ENCODE data around the gene UGT1A5. TPM values are rescaled to one million over a fixed set of nuclear protein-coding genes. Genes with fewer than 3 reads are reported as not detected.
A peak's percentile ranks its signal among the peaks of the same experiment; 100 is the strongest.

The UGT1A5 gene
- total and polyA plus RNA-seq, 2 of the 13 experiments (the other 11 are each of a cell fraction or from before 2014, with no cell fraction given) = not detected

GRCh38 chr2:233756429-233757081 lies 43.8 kb downstream of the UGT1A5 start (continued):
- no peak for TF ChIP-seq ZC3H13 (CRISPR knock-in tag; IDR thresholded peaks at IDR 0.05)
- no peak for TF ChIP-seq GTF3A (CRISPR knock-in tag; conservative IDR thresholded peaks at IDR 0.05)
- TF ChIP-seq KDM2A (CRISPR knock-in tag; IDR thresholded peaks at IDR 0.05; ENCODE audit: borderline replicate concordance, low read depth) = no peak
- peak; percentile 95; the same call in 1 of the 2 replicates for TF ChIP-seq ZNF878 (CRISPR knock-in tag; IDR thresholded peaks at IDR 0.05)
- no peak for TF ChIP-seq BCLAF1 (IDR thresholded peaks at IDR 0.05)
- TF ChIP-seq ZNF724P (CRISPR knock-in tag; IDR thresholded peaks at IDR 0.05; ENCODE audit: borderline replicate concordance) = peak; percentile 84; the same call in 1 of the 2 replicates
- peak; percentile 54; the same call in 1 of the 2 replicates for TF ChIP-seq IRF2 (CRISPR knock-in tag; IDR thresholded peaks at IDR 0.05)
- TF ChIP-seq ZFP41 (CRISPR knock-in tag; IDR thresholded peaks at IDR 0.05; ENCODE audit: borderline replicate concordance) = no peak
- TF ChIP-seq MNT (IDR thresholded peaks at IDR 0.05) = no peak
- no peak for TF ChIP-seq ZNF382 (CRISPR knock-in tag; IDR thresholded peaks at IDR 0.05; ENCODE audit: borderline replicate concordance)
- TF ChIP-seq ZNF318 (CRISPR knock-in tag; IDR thresholded peaks at IDR 0.05) = no peak
- no peak for TF ChIP-seq ZBTB3 (CRISPR knock-in tag; IDR thresholded peaks at IDR 0.05; ENCODE audit: borderline replicate concordance, low read depth)
- no peak for TF ChIP-seq AGO2 (optimal IDR thresholded peaks at IDR 0.05; ENCODE audit: low read depth, low read length)
- TF ChIP-seq ZNF264 (CRISPR knock-in tag; IDR thresholded peaks at IDR 0.05) = peak; percentile 79
- no peak for TF ChIP-seq BCL3 (CRISPR knock-in tag; IDR thresholded peaks at IDR 0.05)

All from HepG2 (cell line).